ENCODE measurements around the gene UBLCP1. TPM values are rescaled to one million over a fixed set of nuclear protein-coding genes. Genes with fewer than 3 reads are reported as not detected.
"Not testable (repeated sequence)": the region's sequence is repeated elsewhere in the genome, so short reads cannot be mapped to it uniquely, and the experiment has no call there.

UBLCP1 gene
- total RNA-seq, 1 experiment from 2014 or later: 8.9 TPM

GRCh38 chr5:159257629-159258283 is 5.3 kb upstream of the UBLCP1 start:
- H2AFZ ChIP-seq (ENCODE audit: low read length): no peak overlapping the region
- H3K27me3 ChIP-seq (ENCODE audit: low read length): no peaks in the 10 kb centered on the region
- CTCF ChIA-PET: no interaction called here
- no TSS peak for BruUV-seq (replicated peaks)
- no peak overlapping the region for H3K9ac ChIP-seq (ENCODE audit: low read length)
- TF ChIP-seq CTCF (conservative IDR thresholded peaks at IDR 0.05; ENCODE audit: low read depth, low read length) (no peak), EZH2phosphoT487 (IDR thresholded peaks at IDR 0.05; ENCODE audit: borderline replicate concordance, low read length) (no peak), EZH2 (IDR thresholded peaks at IDR 0.05; ENCODE audit: low read length, unreplicated experiment) (no peak)
- DNase-seq (no peak), ATAC-seq (no peak)
- no peak overlapping the region for H3K4me3 ChIP-seq (ENCODE audit: low read length)
- peaks cover 8% of the 10 kb centered on the region; the same call in 1 of the 2 replicates for H3K4me1 ChIP-seq (ENCODE audit: insufficient read depth, low read length)
- H3K79me2 ChIP-seq (ENCODE audit: low read length): no peaks in the 10 kb centered on the region
- intact Hi-C loops (cut with micrococcal nuclease): no loop called here
- H3F3A ChIP-seq (ENCODE audit: low read length, unreplicated experiment): no peaks in the 10 kb centered on the region
- H4K20me1 ChIP-seq (ENCODE audit: low read length): no peaks in the 10 kb centered on the region
- H3K9me3 ChIP-seq (ENCODE audit: low read length): no peaks in the 10 kb centered on the region
- H3K4me2 ChIP-seq (ENCODE audit: low read length): no peak overlapping the region
- POLR2A ChIA-PET (ENCODE audit: unreplicated experiment): no interaction called here
- H3K36me3 ChIP-seq (ENCODE audit: low read depth, low read length): no peaks in the 10 kb centered on the region
- no peak overlapping the region for H3K27ac ChIP-seq (ENCODE audit: low read length)
- H3K9me2 ChIP-seq (replicated peaks; ENCODE audit: low read length): no peaks in the 10 kb centered on the region

GRCh38 chr5:159258361-159258760 is 4.7 kb upstream of the UBLCP1 start:
- no peaks in the 10 kb centered on the region for H3F3A ChIP-seq (ENCODE audit: low read length, unreplicated experiment)
- ATAC-seq (no peak), DNase-seq (no peak)
- H3K4me2 ChIP-seq (ENCODE audit: low read length): no peak overlapping the region
- H4K20me1 ChIP-seq (ENCODE audit: low read length): no peaks in the 10 kb centered on the region
- no peak overlapping the region for H3K4me3 ChIP-seq (ENCODE audit: low read length)
- ChIA-PET POLR2A (ENCODE audit: unreplicated experiment) (no interaction called here), CTCF (no interaction called here)
- no TSS peak for BruUV-seq (replicated peaks)
- no peak overlapping the region for H2AFZ ChIP-seq (ENCODE audit: low read length)
- no peak overlapping the region for H3K9ac ChIP-seq (ENCODE audit: low read length)
- TF ChIP-seq CTCF (conservative IDR thresholded peaks at IDR 0.05; ENCODE audit: low read depth, low read length) (no peak), EZH2phosphoT487 (IDR thresholded peaks at IDR 0.05; ENCODE audit: borderline replicate concordance, low read length) (no peak), EZH2 (IDR thresholded peaks at IDR 0.05; ENCODE audit: low read length, unreplicated experiment) (no peak)
- peaks cover 8% of the 10 kb centered on the region; the same call in 1 of the 2 replicates for H3K4me1 ChIP-seq (ENCODE audit: insufficient read depth, low read length)
- H3K27ac ChIP-seq (ENCODE audit: low read length): no peak overlapping the region
- H3K27me3 ChIP-seq (ENCODE audit: low read length): no peaks in the 10 kb centered on the region
- no peaks in the 10 kb centered on the region for H3K9me3 ChIP-seq (ENCODE audit: low read length)
- H3K79me2 ChIP-seq (ENCODE audit: low read length): peaks cover 5% of the 10 kb centered on the region
- intact Hi-C loops (cut with micrococcal nuclease): no loop called here
- H3K36me3 ChIP-seq (ENCODE audit: low read depth, low read length): no peaks in the 10 kb centered on the region
- H3K9me2 ChIP-seq (replicated peaks; ENCODE audit: low read length): no peaks in the 10 kb centered on the region

GRCh38 chr5:159260212-159260611 is 2.9 kb upstream of the UBLCP1 start:
- H3K9ac ChIP-seq (ENCODE audit: low read length); H3K27me3 ChIP-seq (ENCODE audit: low read length); CTCF ChIA-PET; H3K4me2 ChIP-seq (ENCODE audit: low read length); H2AFZ ChIP-seq (ENCODE audit: low read length); H3K9me2 ChIP-seq (replicated peaks; ENCODE audit: low read length); POLR2A ChIA-PET (ENCODE audit: unreplicated experiment); H3K27ac ChIP-seq (ENCODE audit: low read length); H3F3A ChIP-seq (ENCODE audit: low read length, unreplicated experiment); ATAC-seq; DNase-seq; H3K4me3 ChIP-seq (ENCODE audit: low read length); H3K9me3 ChIP-seq (ENCODE audit: low read length); H3K36me3 ChIP-seq (ENCODE audit: low read depth, low read length); H4K20me1 ChIP-seq (ENCODE audit: low read length); BruUV-seq (replicated peaks): not testable (repeated sequence)
- intact Hi-C loops (cut with micrococcal nuclease): loop anchor here (5.0 kb wide), 2 partner anchors 83 to 103 kb away; no protein-coding TSS in a partner anchor
- Histone ChIP-seq H3K79me2 (ENCODE audit: low read length) (peaks cover 23% of the 10 kb centered on the region), H3K4me1 (ENCODE audit: insufficient read depth, low read length) (peaks cover 15% of the 10 kb centered on the region)
